GM23338 (cell line): ENCODE data around the gene CEP70. TPM values are rescaled to one million over a fixed set of nuclear protein-coding genes. Genes with fewer than 3 reads are reported as not detected.

Experiments used
- polyA plus RNA-seq: library from polyadenylated mRNA; unstranded; fragments of >200 nt; fragmentation: Nextera tagmentation; extraction: Ambion mirVana; gene quantifications from 2 replicates; pipeline ENCODE4 v1.2.1, GENCODE V29; 2016
- total RNA-seq: library from RNA; depleted of rRNA; stranded (reverse); fragments of >200 nt; shearing (Covaris generic); gene quantifications from 2 replicates; pipeline ENCODE4 v1.2.3, GENCODE V29; 2014; rRNA removed

The CEP70 gene
- total and polyA plus RNA-seq, 2 experiments from 2014 or later = 28.8 to 31.4 TPM

Other genes with a start within 250 kb of the CEP70 start
- 7.5 and 9.1 TPM in 2 replicates for gene MRAS, start 245.7 kb downstream of the CEP70 start, total RNA-seq
- 10.0 and 10.2 TPM in 2 replicates for gene MRAS, start 245.7 kb downstream of the CEP70 start, polyA plus RNA-seq
- gene ESYT3, start 159.6 kb downstream of the CEP70 start, total RNA-seq = 7.4 and 8.2 TPM in 2 replicates
- gene ESYT3, start 159.6 kb downstream of the CEP70 start, polyA plus RNA-seq = 3.5 TPM in 2 replicates
- gene FAIM, start 14.5 kb upstream of the CEP70 start, total RNA-seq = 9.1 and 12.0 TPM in 2 replicates
- gene FAIM, start 14.5 kb upstream of the CEP70 start, polyA plus RNA-seq = 29.2 and 29.7 TPM in 2 replicates
- gene PIK3CB, start 240.7 kb upstream of the CEP70 start, total RNA-seq = 32.1 and 32.4 TPM in 2 replicates
- gene PIK3CB, start 240.7 kb upstream of the CEP70 start, polyA plus RNA-seq = 11.7 and 13.3 TPM in 2 replicates